HFFc6 (cell line): ENCODE measurements around the gene MVB12B. TPM values are rescaled to one million over a fixed set of nuclear protein-coding genes. Genes with fewer than 3 reads are reported as not detected.

Experiments used
- DNase-seq: peaks from one replicate; pipeline ENCODE4 v3.0.0-alpha.2; 2018
- H3K27ac Mint-ChIP-seq: 2 replicates; pipeline ENCODE4 v1.8.0; 2020; ENCODE audit warnings: mild to moderate bottlenecking, mixed read lengths
- H3K27me3 Mint-ChIP-seq: 2 replicates; pipeline ENCODE4 v1.8.0; 2021; ENCODE audit warnings: mild to moderate bottlenecking, moderate library complexity, mixed read lengths; ENCODE audit not compliant: insufficient read depth
- H3K36me3 Mint-ChIP-seq: 2 replicates; pipeline ENCODE4 v1.8.0; 2021; ENCODE audit warnings: low read depth, mixed read lengths
- H3K4me1 Mint-ChIP-seq: 2 replicates; pipeline ENCODE4 v1.8.0; 2020; ENCODE audit warnings: low read depth, mixed read lengths
- H3K4me3 Mint-ChIP-seq: 2 replicates; pipeline ENCODE4 v1.8.0; 2020; ENCODE audit warnings: mild to moderate bottlenecking, moderate library complexity, mixed read lengths
- H3K9me3 Mint-ChIP-seq: 2 replicates; pipeline ENCODE4 v1.8.0; 2020; ENCODE audit warnings: mild to moderate bottlenecking, mixed read lengths
- total RNA-seq, 6 experiments: library from RNA; stranded (reverse); fragmentation: NEBNext Ultra II Directional; extraction: Animal tissue kit (Norgen Biotek cat#: 25700); gene quantifications; 2 replicates in 1 of 6; 3 replicates in 5 of 6; pipeline ENCODE4 v1.2.3, GENCODE V29; 2021
- TF ChIP-seq, protein P1 (sequence below): fragments of 200-600 bp; sonication (generic); IDR thresholded peaks from 2 replicates; pipeline ENCODE4 v1.5.0; 2021; ENCODE audit warnings: antibody characterized with exemption, mild to moderate bottlenecking

Gene MVB12B
- total RNA-seq, 6 experiments from 2014 or later, result 4.4 to 8.3 (median 6.7) TPM

GRCh38 chr9:126419475-126419874, 92.8 kb downstream of the MVB12B start:
- no peak overlapping the region for H3K4me3 Mint-ChIP-seq
- DNase-seq, result no peak
- no peak overlapping the region for H3K27ac Mint-ChIP-seq
- TF ChIP-seq, protein P1, sequence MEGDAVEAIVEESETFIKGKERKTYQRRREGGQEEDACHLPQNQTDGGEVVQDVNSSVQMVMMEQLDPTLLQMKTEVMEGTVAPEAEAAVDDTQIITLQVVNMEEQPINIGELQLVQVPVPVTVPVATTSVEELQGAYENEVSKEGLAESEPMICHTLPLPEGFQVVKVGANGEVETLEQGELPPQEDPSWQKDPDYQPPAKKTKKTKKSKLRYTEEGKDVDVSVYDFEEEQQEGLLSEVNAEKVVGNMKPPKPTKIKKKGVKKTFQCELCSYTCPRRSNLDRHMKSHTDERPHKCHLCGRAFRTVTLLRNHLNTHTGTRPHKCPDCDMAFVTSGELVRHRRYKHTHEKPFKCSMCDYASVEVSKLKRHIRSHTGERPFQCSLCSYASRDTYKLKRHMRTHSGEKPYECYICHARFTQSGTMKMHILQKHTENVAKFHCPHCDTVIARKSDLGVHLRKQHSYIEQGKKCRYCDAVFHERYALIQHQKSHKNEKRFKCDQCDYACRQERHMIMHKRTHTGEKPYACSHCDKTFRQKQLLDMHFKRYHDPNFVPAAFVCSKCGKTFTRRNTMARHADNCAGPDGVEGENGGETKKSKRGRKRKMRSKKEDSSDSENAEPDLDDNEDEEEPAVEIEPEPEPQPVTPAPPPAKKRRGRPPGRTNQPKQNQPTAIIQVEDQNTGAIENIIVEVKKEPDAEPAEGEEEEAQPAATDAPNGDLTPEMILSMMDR, result no peak
- no peaks in the 10 kb centered on the region; the same call in 1 of the 2 replicates for H3K27me3 Mint-ChIP-seq
- H3K9me3 Mint-ChIP-seq, result no peaks in the 10 kb centered on the region
- peaks cover 7% of the 10 kb centered on the region for H3K4me1 Mint-ChIP-seq
- H3K36me3 Mint-ChIP-seq, result no peaks in the 10 kb centered on the region

DNA sequence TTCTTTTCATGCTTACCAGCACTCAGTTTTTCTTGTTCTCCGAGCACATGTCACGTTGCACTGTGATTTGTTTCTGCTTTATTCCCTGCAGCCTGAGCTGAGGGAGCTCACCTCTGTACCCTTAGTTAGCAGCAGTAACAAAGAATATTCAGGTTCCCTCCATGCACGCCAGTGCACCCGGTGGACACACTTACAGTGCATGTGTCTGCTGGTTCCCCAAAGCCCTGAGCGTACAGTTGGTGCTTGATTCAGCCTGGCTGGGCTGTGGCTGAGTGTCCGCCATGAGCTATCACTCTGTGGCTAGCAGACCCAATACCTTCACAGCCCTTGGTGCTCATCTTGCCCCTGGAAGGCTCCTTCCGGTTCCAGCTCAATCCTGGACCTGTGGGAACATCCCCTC, 93.5 kb downstream of the MVB12B start:
- H3K36me3 Mint-ChIP-seq, result no peaks in the 10 kb centered on the region; the same call in 1 of the 2 replicates
- peaks cover 7% of the 10 kb centered on the region for H3K4me1 Mint-ChIP-seq
- H3K9me3 Mint-ChIP-seq, result no peaks in the 10 kb centered on the region
- no peak for DNase-seq
- TF ChIP-seq, protein P1, result no peak
- H3K27ac Mint-ChIP-seq, result no peak overlapping the region
- no peak overlapping the region for H3K4me3 Mint-ChIP-seq
- H3K27me3 Mint-ChIP-seq, result no peaks in the 10 kb centered on the region; the same call in 1 of the 2 replicates

GRCh38 chr9:126420643-126421564, 94.3 kb downstream of the MVB12B start:
- DNase-seq, result peak; percentile 43
- H3K4me1 Mint-ChIP-seq, result peaks cover 7% of the 10 kb centered on the region
- H3K36me3 Mint-ChIP-seq, result no peaks in the 10 kb centered on the region; the same call in 1 of the 2 replicates
- TF ChIP-seq, protein P1, result no peak
- H3K27me3 Mint-ChIP-seq, result peaks cover 2% of the 10 kb centered on the region
- H3K4me3 Mint-ChIP-seq, result no peak overlapping the region
- no peak overlapping the region for H3K27ac Mint-ChIP-seq
- no peaks in the 10 kb centered on the region for H3K9me3 Mint-ChIP-seq

- TF ChIP-seq, protein P1, result no peak
- Mint-ChIP-seq H3K27me3 (peaks cover 2% of the 10 kb centered on the region), H3K9me3 (no peaks in the 10 kb centered on the region), H3K4me3 (no peak overlapping the region), H3K36me3 (no peaks in the 10 kb centered on the region; the same call in 1 of the 2 replicates), H3K4me1 (peaks cover 7% of the 10 kb centered on the region), H3K27ac (no peak overlapping the region)
- DNase-seq, result no peak
Observed at GRCh38 chr9:126421567-126422428, 95.2 kb downstream of the MVB12B start.

GRCh38 chr9:126423142-126423915, 96.7 kb downstream of the MVB12B start:
- Mint-ChIP-seq H3K27ac (no peak overlapping the region), H3K36me3 (no peaks in the 10 kb centered on the region; the same call in 1 of the 2 replicates), H3K4me1 (peaks cover 7% of the 10 kb centered on the region), H3K27me3 (peaks cover 2% of the 10 kb centered on the region), H3K4me3 (no peak overlapping the region), H3K9me3 (no peaks in the 10 kb centered on the region)
- DNase-seq, result no peak
- TF ChIP-seq, protein P1, result no peak
